ENCODE results near the gene PLPPR2.

PLPPR2 gene

DNA sequence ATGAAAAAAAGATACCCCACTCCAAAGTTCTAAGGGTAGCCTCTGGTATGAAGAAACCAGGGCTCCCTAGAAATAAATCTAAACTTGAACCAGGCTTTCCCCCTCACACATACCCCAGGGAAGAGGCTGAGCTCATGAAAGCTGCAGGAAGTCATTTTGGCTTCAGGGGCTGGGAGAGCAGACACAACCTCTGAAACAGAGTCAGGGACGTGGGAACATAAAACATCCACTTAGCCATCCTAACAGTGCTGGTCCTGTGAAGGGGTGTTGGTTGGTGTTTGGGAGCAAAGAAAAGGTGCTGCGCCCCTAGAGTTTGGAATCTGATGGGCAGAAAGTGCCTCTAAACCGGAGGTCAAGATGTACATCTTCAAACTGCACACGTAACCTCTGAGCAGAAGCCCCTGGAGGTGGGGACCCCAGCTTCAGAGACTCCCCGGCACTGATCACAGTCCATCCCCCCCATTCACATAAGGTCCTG, 31.6 kb upstream of the PLPPR2 start:
- Histone ChIP-seq H3K27me3 (ENCODE audit: insufficient read depth, low read depth, severe bottlenecking) (no peaks in the 10 kb centered on the region), H3K27ac (no peak overlapping the region), H3K36me3 (peaks cover 21% of the 10 kb centered on the region; the same call in 1 of the 2 replicates), H3K9me3 (ENCODE audit: severe bottlenecking) (no peaks in the 10 kb centered on the region), H3K4me3 (ENCODE audit: low read depth, low read length) (no peak overlapping the region)
- TF ChIP-seq, protein P1, sequence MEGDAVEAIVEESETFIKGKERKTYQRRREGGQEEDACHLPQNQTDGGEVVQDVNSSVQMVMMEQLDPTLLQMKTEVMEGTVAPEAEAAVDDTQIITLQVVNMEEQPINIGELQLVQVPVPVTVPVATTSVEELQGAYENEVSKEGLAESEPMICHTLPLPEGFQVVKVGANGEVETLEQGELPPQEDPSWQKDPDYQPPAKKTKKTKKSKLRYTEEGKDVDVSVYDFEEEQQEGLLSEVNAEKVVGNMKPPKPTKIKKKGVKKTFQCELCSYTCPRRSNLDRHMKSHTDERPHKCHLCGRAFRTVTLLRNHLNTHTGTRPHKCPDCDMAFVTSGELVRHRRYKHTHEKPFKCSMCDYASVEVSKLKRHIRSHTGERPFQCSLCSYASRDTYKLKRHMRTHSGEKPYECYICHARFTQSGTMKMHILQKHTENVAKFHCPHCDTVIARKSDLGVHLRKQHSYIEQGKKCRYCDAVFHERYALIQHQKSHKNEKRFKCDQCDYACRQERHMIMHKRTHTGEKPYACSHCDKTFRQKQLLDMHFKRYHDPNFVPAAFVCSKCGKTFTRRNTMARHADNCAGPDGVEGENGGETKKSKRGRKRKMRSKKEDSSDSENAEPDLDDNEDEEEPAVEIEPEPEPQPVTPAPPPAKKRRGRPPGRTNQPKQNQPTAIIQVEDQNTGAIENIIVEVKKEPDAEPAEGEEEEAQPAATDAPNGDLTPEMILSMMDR (IDR thresholded peaks at IDR 0.05; ENCODE audit: low read depth, low read length), result no peak
- no peak for DNase-seq

DNA sequence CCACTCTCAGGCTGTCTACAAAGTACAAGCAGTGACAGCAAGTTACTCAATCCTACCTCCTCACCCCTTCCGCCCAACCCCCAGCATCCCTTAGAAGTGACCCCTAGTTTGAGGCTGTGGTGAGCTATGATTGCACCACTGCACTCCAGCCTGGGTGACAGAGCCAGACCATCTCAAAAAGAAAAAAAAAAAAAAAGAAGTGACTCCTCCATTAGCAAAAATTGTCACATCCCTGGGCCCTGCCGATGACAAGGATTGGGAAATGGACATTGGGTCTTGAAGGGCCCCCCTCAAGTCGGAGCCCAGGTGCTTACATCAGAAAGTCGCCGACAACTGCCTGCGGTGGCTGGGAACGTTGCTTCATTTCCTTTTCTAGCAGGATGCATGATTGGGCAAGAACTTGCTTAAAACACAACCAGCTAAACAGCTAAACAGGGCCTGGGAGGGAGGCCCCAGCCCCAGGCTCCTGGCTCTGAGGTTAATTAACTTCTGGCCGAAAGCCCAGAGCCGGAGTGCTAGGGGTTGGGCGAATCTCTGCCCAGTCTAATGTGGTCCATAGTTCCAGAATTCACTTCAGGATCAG, 31.1 kb upstream of the PLPPR2 start:
- DNase-seq, result no peak
- no peak overlapping the region for H3K4me3 ChIP-seq (ENCODE audit: low read depth, low read length)
- no peak overlapping the region for H3K27ac ChIP-seq
- H3K36me3 ChIP-seq, result peaks cover 22% of the 10 kb centered on the region; the same call in 1 of the 2 replicates
- TF ChIP-seq, protein P1 (IDR thresholded peaks at IDR 0.05; ENCODE audit: low read depth, low read length), result no peak
- H3K9me3 ChIP-seq (ENCODE audit: severe bottlenecking), result no peaks in the 10 kb centered on the region
- H3K27me3 ChIP-seq (ENCODE audit: insufficient read depth, low read depth, severe bottlenecking), result no peaks in the 10 kb centered on the region

DNA sequence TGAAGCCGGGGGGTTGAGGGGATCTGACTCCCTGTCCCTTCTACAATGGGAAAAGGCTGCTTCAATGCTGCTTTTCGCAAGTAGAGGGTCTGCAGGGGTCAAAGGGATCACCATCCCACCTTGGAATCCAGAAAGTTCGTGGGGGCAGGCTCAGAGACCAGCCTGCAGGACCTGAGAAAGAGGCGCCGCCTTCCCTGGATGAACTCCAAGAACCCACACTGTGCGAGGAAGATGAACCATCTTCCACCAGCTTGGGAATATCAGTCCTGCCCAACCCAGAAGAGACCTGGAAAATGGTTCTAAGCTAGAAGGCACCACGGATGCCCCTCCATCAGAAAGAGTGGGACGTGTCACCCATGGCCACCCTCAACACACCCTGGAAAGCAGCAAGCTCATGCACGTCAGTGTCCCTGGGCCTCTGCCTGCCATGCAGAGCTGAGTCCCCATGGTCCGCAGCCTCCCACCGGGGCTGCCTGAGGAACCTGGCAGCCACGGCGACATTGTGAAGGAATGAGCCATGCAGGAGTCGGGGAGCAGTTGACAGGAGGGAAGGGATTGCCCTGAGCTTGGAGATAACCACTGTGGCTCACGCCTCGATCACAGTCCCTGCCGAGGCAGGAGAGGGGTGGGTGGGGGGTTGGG, 30.4 kb upstream of the PLPPR2 start:
- Histone ChIP-seq H3K9me3 (ENCODE audit: severe bottlenecking) (no peaks in the 10 kb centered on the region), H3K4me3 (ENCODE audit: low read depth, low read length) (no peak overlapping the region), H3K27ac (no peak overlapping the region), H3K27me3 (ENCODE audit: insufficient read depth, low read depth, severe bottlenecking) (no peaks in the 10 kb centered on the region), H3K36me3 (peaks cover 26% of the 10 kb centered on the region)
- no peak for DNase-seq
- TF ChIP-seq, protein P1 (IDR thresholded peaks at IDR 0.05; ENCODE audit: low read depth, low read length), result no peak

DNA sequence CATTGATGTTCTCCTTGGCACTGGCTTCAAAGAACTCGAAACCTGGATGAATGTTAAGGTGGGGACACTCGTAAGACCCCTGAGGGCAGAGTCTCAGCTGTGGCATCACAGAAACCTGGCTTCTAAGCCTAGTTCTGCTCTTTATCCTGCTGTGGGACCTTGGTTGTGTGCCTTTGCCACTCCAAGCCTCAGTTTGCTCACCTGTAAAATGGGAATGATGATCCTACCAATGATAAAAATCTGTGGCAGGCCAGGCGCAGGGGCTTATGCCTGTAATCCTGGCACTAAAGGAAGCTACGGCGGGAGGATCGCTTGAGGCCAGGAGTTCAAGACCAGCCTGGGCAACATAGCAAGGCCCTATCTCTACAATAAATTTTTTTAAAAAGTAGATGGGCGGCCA, 29.7 kb upstream of the PLPPR2 start:
- no peak for DNase-seq
- Histone ChIP-seq H3K4me3 (ENCODE audit: low read depth, low read length) (no peak overlapping the region), H3K27ac (no peak overlapping the region), H3K27me3 (ENCODE audit: insufficient read depth, low read depth, severe bottlenecking) (no peaks in the 10 kb centered on the region), H3K9me3 (ENCODE audit: severe bottlenecking) (no peaks in the 10 kb centered on the region), H3K36me3 (peaks cover 33% of the 10 kb centered on the region)
- TF ChIP-seq, protein P1 (IDR thresholded peaks at IDR 0.05; ENCODE audit: low read depth, low read length), result no peak

DNA sequence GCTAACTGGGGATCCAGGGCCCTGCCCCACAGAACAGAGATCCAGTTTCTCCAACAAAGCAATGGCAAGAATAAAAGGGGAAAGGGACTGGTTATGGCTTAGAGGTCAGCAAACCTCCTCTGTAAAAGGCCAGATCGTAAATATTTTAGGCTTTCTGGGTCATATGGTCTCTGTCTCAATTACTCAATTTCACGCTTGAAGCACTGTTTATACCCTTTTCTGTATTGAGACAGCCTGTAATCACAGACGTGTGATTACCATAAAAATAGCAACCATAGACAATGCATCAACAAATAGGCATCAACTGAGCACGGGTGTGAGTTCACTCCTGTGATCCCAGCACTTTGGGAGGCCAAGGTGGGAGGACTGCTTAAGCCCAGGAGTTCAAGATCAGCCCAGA, 25.1 kb upstream of the PLPPR2 start:
- DNase-seq, result no peak
- Histone ChIP-seq H3K9me3 (ENCODE audit: severe bottlenecking) (no peaks in the 10 kb centered on the region), H3K4me3 (ENCODE audit: low read depth, low read length) (no peak overlapping the region), H3K27me3 (ENCODE audit: insufficient read depth, low read depth, severe bottlenecking) (no peaks in the 10 kb centered on the region), H3K36me3 (peaks cover 68% of the 10 kb centered on the region), H3K27ac (no peak overlapping the region)
- TF ChIP-seq, protein P1 (IDR thresholded peaks at IDR 0.05; ENCODE audit: low read depth, low read length), result no peak
